Measurements from ENCODE around the gene DNM2. TPM values are rescaled to one million over a fixed set of nuclear protein-coding genes. Genes with fewer than 3 reads are reported as not detected.

The DNM2 gene
- total RNA-seq, 1 experiment from 2014 or later, result 31.7 TPM

- in situ Hi-C loops (cut with HindIII; ENCODE audit: low pct_unique_long_range_greater_than_20kb, low sequenced_read_pairs), result no loop called here
- no peak for DNase-seq (ENCODE audit: low read depth, low spot score)
These were observed 98.2 kb downstream of the DNM2 start for GRCh38 chr19:10815969-10816644.

GRCh38 chr19:10816691-10817090 is 98.8 kb downstream of the DNM2 start:
- in situ Hi-C loops (cut with HindIII; ENCODE audit: low pct_unique_long_range_greater_than_20kb, low sequenced_read_pairs), result no loop called here
- DNase-seq (ENCODE audit: low read depth, low spot score), result no peak

GRCh38 chr19:10817291-10818038 is 99.6 kb downstream of the DNM2 start:
- in situ Hi-C loops (cut with HindIII; ENCODE audit: low pct_unique_long_range_greater_than_20kb, low sequenced_read_pairs), result no loop called here
- no peak for DNase-seq (ENCODE audit: low read depth, low spot score)

DNA sequence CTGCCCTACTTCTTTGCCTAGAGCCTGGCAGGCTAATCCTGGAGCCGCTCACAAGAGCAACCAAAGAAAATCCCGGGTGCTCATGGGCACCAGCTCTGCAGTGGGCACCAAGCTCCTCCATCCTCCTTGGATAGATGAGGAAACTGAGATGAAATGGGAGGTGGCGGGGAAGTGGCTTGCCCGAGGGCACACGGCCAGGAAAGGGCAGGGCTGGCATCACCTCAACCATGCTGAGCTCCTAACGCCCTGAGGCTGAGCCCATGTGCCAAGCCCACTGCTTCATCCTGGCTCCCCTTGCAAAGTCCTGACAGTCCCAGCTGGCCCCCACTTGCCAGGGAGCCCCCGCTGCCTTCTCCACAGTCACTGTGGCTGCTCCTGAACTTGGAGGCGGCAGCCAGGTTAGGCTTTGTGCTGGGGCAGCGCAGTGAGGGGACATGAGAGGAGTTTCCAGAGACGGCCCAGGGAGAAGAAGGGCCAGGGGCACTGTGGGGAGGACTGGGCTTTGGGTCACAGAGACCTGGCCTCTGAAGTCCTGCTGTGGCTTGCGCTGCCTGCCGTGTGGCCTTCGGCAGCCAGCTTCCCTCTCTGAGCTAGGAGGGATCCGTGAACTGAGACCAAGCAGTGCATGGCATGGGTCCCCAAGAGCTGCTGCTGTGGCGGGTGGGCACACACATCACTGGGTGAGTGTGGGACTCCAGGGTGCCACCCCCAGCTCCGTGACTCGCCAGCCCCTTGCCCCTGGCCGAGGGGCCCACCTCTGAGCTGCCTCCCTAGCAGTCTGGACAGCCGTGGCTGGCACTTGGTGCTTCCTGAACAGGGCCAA is 100.6 kb downstream of the DNM2 start:
- no peak for DNase-seq (ENCODE audit: low read depth, low spot score)
- in situ Hi-C loops (cut with HindIII; ENCODE audit: low pct_unique_long_range_greater_than_20kb, low sequenced_read_pairs), result no loop called here

DNA sequence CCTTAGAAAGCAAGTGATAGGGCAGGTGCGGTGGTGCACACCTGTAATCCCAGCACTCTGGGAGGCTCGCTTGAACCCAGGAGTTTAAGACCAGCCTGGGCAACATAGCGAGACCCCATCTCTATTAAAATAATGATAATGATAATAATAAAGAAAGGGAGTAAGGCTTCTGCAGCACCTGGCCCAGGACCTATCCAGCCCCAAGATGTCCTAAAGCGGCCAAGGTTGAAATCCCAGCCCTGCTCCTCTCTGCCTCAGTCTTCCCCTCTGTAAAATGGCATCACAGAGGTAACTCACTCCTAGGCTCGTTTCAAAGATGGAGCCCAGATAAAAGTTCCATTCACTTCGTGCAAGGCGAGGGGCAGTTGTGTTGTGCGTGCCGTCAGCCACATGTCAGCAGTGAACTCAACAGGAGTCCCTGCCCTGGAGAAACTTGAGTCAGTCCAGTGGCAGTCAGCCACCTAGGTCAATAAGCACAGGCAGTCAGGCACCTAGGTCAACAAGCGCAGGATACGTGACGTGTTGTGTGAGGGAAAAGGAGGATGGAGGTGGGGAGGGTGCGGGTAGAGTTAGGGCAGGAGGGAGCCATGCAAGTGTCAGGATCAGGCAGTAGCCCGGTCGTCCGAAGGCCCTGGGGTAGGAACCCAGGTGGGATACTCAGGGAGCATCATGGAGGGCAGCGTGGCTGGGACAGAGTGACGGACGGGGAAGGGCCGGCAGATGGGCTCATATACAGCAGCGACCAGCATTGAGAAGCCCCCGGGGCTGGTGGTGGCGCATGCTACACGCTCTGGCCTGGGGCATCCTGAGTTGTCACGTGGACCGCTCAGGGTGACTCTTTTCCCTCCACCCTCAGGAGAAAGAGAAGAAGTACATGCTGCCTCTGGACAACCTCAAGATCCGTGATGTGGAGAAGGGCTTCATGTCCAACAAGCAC is 101.5 kb downstream of the DNM2 start:
- DNase-seq (ENCODE audit: low read depth, low spot score), result no peak
- in situ Hi-C loops (cut with HindIII; ENCODE audit: low pct_unique_long_range_greater_than_20kb, low sequenced_read_pairs), result no loop called here

GRCh38 chr19:10820173-10820572 is 102.3 kb downstream of the DNM2 start:
- in situ Hi-C loops (cut with HindIII; ENCODE audit: low pct_unique_long_range_greater_than_20kb, low sequenced_read_pairs), result no loop called here
- peak; percentile 14 for DNase-seq (ENCODE audit: low read depth, low spot score)

DNA sequence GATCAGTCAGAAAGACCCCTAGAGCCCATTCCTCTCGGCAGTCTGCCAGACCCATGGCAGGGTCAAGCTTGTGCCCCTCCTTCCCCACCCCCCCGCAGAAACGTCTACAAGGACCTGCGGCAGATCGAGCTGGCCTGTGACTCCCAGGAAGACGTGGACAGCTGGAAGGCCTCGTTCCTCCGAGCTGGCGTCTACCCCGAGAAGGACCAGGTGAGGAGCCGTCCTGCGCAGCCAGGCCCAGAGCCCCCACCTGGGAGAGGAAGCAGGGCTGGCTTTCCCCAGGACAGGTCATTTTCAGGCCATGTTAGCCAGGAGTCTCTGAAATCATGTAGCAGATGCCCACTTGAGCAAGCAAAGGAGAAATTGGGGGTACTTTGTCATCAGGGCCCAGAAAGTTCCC is 105.8 kb downstream of the DNM2 start:
- no peak for DNase-seq (ENCODE audit: low read depth, low spot score)
- in situ Hi-C loops (cut with HindIII; ENCODE audit: low pct_unique_long_range_greater_than_20kb, low sequenced_read_pairs), result no loop called here

DNA sequence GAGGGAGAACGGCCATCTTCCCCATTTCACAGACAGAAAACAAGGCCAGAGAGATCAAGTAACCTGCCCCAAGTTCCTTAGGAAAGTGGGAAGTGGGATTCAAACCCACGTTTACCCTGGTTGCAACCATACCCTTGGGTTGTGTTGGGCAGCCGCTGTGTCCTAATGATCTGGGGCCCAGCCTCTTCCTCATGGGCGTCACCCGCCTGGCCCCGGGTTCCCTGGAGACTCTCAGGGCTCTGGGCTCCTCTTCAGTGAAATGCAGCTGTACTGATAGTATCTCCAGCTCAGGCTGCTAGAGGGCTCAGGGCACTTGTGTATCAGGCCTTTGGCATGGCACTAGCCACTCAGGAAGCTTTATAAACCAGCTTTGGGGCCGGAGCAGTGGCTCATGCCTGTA is 108.4 kb downstream of the DNM2 start:
- in situ Hi-C loops (cut with HindIII; ENCODE audit: low pct_unique_long_range_greater_than_20kb, low sequenced_read_pairs), result no loop called here
- no peak for DNase-seq (ENCODE audit: low read depth, low spot score)

GRCh38 chr19:10826846-10827245 is 109.0 kb downstream of the DNM2 start:
- in situ Hi-C loops (cut with HindIII; ENCODE audit: low pct_unique_long_range_greater_than_20kb, low sequenced_read_pairs), result no loop called here
- no peak for DNase-seq (ENCODE audit: low read depth, low spot score)

DNA sequence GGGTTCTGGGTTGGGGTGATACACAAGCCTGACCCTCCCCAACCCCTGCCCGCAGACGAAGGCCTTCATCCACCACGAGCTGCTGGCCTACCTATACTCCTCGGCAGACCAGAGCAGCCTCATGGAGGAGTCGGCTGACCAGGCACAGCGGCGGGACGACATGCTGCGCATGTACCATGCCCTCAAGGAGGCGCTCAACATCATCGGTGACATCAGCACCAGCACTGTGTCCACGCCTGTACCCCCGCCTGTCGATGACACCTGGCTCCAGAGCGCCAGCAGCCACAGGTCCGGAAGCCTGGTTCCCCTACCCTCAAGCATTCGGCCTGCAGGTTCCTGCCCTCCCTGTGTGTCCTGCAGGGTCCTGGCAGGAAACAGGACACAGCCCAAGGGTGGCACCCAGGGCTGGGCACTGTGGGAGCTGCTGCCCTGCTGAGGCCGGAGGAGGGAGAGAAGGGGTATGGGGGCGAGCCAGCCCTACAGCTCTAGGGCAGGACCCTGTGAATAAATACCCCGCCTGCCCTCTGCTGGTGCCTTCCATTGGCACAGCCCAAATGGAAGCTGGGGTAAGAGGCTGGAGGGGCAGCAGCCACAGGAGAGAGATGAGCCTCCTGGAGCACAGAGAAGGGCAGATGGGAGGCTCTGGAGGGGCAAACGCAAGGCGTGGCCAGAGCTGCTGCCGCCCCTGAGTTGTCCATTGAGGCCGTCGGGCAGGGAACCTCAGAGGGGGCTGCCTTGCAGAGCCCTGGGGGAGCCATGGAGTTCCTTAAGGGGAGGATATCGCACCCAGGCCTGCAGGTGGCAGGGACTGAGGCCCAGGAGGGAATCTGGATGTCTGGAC is 111.3 kb downstream of the DNM2 start:
- no peak for DNase-seq (ENCODE audit: low read depth, low spot score)
- in situ Hi-C loops (cut with HindIII; ENCODE audit: low pct_unique_long_range_greater_than_20kb, low sequenced_read_pairs), result no loop called here

GRCh38 chr19:10829967-10830366 is 112.1 kb downstream of the DNM2 start:
- DNase-seq (ENCODE audit: low read depth, low spot score), result no peak
- in situ Hi-C loops (cut with HindIII; ENCODE audit: low pct_unique_long_range_greater_than_20kb, low sequenced_read_pairs), result no loop called here

DNA sequence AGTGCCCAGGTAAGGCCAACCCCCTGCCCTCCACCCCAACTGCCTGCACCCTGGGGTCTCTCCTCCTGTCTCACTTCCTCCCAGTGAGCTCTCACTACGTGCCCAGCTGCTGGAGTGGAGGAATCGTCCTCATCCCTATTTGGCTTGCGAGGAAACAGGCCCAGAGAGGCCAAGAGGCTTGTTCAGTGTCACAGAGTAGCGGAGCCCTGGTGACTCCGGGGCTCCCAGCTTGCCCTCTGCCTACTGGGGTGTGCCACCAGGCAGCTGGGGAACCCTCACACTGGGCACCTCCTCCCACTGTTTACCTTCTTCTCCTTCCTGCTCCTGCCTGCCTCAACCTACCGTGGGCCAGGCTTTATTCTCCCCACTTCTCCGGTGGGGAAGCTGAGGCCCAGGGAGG is 112.5 kb downstream of the DNM2 start:
- DNase-seq (ENCODE audit: low read depth, low spot score), result no peak
- in situ Hi-C loops (cut with HindIII; ENCODE audit: low pct_unique_long_range_greater_than_20kb, low sequenced_read_pairs), result no loop called here

GRCh38 chr19:10830931-10831779 is 113.3 kb downstream of the DNM2 start:
- in situ Hi-C loops (cut with HindIII; ENCODE audit: low pct_unique_long_range_greater_than_20kb, low sequenced_read_pairs), result no loop called here
- no peak for DNase-seq (ENCODE audit: low read depth, low spot score)

DNA sequence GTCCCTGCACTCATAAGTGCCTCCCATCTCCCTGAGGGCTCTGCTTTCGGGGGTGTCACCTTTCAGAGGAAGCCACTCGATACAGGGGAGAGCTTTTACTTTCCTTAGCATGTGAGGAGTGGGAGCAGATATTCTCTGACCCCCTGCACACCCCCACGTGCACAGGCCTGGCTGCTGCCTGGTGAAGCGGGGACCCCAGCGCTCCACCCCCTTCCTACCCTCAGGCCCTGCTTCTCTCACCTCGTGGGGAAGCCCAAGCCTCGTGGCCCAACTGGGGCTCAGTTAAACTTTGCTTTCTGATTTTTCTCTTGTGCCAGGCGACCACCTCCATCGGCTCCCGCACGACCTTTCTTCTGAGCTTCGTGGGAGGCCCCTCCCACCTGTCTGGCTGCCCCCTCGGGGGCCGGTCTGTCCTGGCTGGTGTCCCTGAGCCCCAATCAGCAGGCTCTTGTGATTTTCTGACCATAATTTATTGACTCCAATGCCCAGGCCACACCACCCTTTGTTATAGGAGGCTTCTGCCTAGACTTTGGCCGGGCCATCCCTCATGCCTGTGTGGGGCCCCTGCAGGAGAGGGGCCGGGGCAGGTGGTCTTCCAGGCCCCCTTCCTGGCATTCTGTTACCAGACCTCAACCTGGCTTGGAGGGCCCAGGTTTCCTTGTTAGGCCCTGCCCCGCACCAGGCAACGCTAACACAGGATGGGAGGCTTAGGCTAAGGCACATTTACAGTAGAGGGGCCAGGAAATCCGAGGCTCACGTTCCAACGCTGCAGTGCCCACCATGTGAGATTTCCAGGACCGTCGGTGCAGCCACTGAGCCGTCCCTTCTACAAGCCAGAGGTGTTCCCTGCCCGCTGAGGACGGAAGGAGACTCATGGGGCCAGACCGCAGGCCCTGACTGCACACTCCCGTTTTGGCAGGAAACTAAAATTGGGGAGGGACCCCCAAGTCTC is 114.4 kb downstream of the DNM2 start:
- in situ Hi-C loops (cut with HindIII; ENCODE audit: low pct_unique_long_range_greater_than_20kb, low sequenced_read_pairs), result no loop called here
- no peak for DNase-seq (ENCODE audit: low read depth, low spot score)

- in situ Hi-C loops (cut with HindIII; ENCODE audit: low pct_unique_long_range_greater_than_20kb, low sequenced_read_pairs), result no loop called here
- no peak for DNase-seq (ENCODE audit: low read depth, low spot score)
These were observed 115.0 kb downstream of the DNM2 start for GRCh38 chr19:10832939-10833296.
